Stomach (tissue), 9 donors: ENCODE data around the gene CHD8. TPM values are rescaled to one million over a fixed set of nuclear protein-coding genes. Genes with fewer than 3 reads are reported as not detected.

Source experiments
- DNase-seq, 2 donors: peaks; one replicate each; pipeline versions ENCODE4 v3.0.0 to v3.0.0-alpha.2; 2013 to 2019
- H3K27ac ChIP-seq, 5 donors: fragments of 200-600 bp in 4 of 5; sonication (generic) in 4 of 5; one replicate each; pipeline ENCODE4 v1.5.1; 2013 to 2019; ENCODE audit warnings: mild to moderate bottlenecking in 1 of 5, moderate library complexity in 1 of 5
- H3K27me3 ChIP-seq, 3 donors: fragments of 200-600 bp; sonication (generic); one replicate each; pipeline ENCODE4 v1.5.1; 2017 to 2019; ENCODE audit warnings: mixed run types in 1 of 3
- H3K36me3 ChIP-seq, 4 donors: fragments of 200-600 bp; sonication (generic); 1 replicate in 3 of 4; 2 replicates in 1 of 4; pipeline ENCODE4 v1.5.1; 2016 to 2019
- H3K4me1 ChIP-seq, 4 donors: fragments of 200-600 bp; sonication (generic); one replicate each; pipeline ENCODE4 v1.5.1; 2016 to 2019
- H3K4me3 ChIP-seq, 4 donors: fragments of 200-600 bp; sonication (generic) in 3 of 4; one replicate each; pipeline ENCODE4 v1.5.1; 2016 to 2019; ENCODE audit warnings: mild to moderate bottlenecking in 1 of 4
- H3K9me3 ChIP-seq, 4 donors: fragments of 200-600 bp; sonication (generic); one replicate each; pipeline ENCODE4 v1.5.1; 2016 to 2019
- CTCF ChIP-seq, 7 experiments: fragments of 450-650 bp in 4 of 7; fragments of 200-600 bp in 3 of 7; sonication (generic) in 3 of 7; IDR thresholded peaks; one replicate each; pipeline ENCODE4 v1.5.1; 2016 to 2019; ENCODE audit warnings: antibody characterized with exemption in 7 of 7, control low read depth in 2 of 7, mild to moderate bottlenecking in 1 of 7
- EP300 ChIP-seq: sonication (generic); formaldehyde crosslinking; IDR thresholded peaks from one replicate; pipeline ENCODE4 v1.6.1; 2017; ENCODE audit warnings: antibody characterized with exemption
- POLR2A ChIP-seq, 4 donors: fragments of 450-650 bp; IDR thresholded peaks; one replicate each; pipeline ENCODE4 v1.6.1; 2016; ENCODE audit warnings: antibody characterized with exemption in 4 of 4, control low read depth in 2 of 4, mild to moderate bottlenecking in 1 of 4, moderate library complexity in 1 of 4
- POLR2AphosphoS5 ChIP-seq, 3 donors: sonication (generic); formaldehyde crosslinking; IDR thresholded peaks; one replicate each; pipeline ENCODE4 v1.6.1; 2016; ENCODE audit warnings: antibody characterized with exemption in 3 of 3
- WGBS, 5 donors: extraction: QIAGEN DNeasy Blood & Tissue Kit in 3 of 5; methylation state at CpG; one replicate each; pipeline versions ENCODE4 v1.1.5 to v1.1.7; 2013 to 2018; 5-methylcytosine and 5-hydroxymethylcytosine counted together
- intact Hi-C: fragments of 100-400 bp; cut with DNase I; formaldehyde crosslinking; loops from one replicate; pipeline ENCODE4 v1.15.1; 2023; ENCODE audit warnings: low total_unique reads
- polyA plus RNA-seq, 3 donors: library from polyadenylated mRNA; stranded (reverse); fragments of 200-250 nt; gene quantifications; one replicate each; pipeline ENCODE4 v1.2.3, GENCODE V29; 2013
- total RNA-seq, 5 donors: library from RNA; depleted of rRNA; stranded (reverse); fragments of >200 nt; gene quantifications; one replicate each; pipeline versions ENCODE4 v1.1.0 to v1.2.3, GENCODE V29; 2014 to 2016
- donor health status: healthy with polysubstance abuse.
- donor health status: Bipolar disorder and iron deficiency.
- donor health status: healthy.

Gene CHD8
- total and polyA plus RNA-seq, 8 donors = 13.6 to 117 (median 42.8) TPM

GRCh38 chr14:21428930-21429329 is 27.0 kb downstream of the CHD8 start:
- H3K9me3 ChIP-seq = no peaks in the 10 kb centered on the region
- peak in 1 of 2 donors; percentile 76 for DNase-seq
- no peak for TF ChIP-seq EP300
- TF ChIP-seq POLR2A (IDR thresholded peaks at IDR 0.05) = no peak
- no peak for TF ChIP-seq POLR2AphosphoS5 (IDR thresholded peaks at IDR 0.05)
- TF ChIP-seq CTCF (IDR thresholded peaks at IDR 0.05) = no peak
- H3K36me3 ChIP-seq = peaks cover 53 to 81% (median 78%) of the 10 kb centered on the region in 4 donors
- H3K4me3 ChIP-seq = no peak overlapping the region
- WGBS, 5 donors = 58 to 76% (median 70%) methylated on average over 4 of the region's 4 CpGs
- no peak overlapping the region for H3K27ac ChIP-seq
- intact Hi-C loops = no loop called here
- peaks cover 0 to 9% (median 3%) of the 10 kb centered on the region in 4 donors for H3K4me1 ChIP-seq
- H3K27me3 ChIP-seq = no peaks in the 10 kb centered on the region

GRCh38 chr14:21426692-21427091 is 29.2 kb downstream of the CHD8 start:
- 89 to 100% (median 95%) methylated on average over 1 of the region's 1 CpG for WGBS, 5 donors
- H3K36me3 ChIP-seq = peaks cover 73 to 100% (median 99%) of the 10 kb centered on the region in 4 donors
- no peak overlapping the region for H3K27ac ChIP-seq

GRCh38 chr14:21419528-21419927 is 36.4 kb downstream of the CHD8 start:
- intact Hi-C loops = no loop called here
- no peaks in the 10 kb centered on the region for H3K27me3 ChIP-seq
- H3K4me3 ChIP-seq = no peak overlapping the region
- WGBS, 5 donors = 86 to 95% (median 91%) methylated on average over 4 to 5 of the region's 5 CpGs
- H3K9me3 ChIP-seq = no peaks in the 10 kb centered on the region
- TF ChIP-seq EP300 = no peak
- no peak for TF ChIP-seq POLR2A (IDR thresholded peaks at IDR 0.05)
- TF ChIP-seq POLR2AphosphoS5 (IDR thresholded peaks at IDR 0.05) = no peak
- TF ChIP-seq CTCF (IDR thresholded peaks at IDR 0.05) = no peak
- H3K27ac ChIP-seq = no peak overlapping the region
- peaks cover 59 to 100% (median 97%) of the 10 kb centered on the region in 4 donors for H3K36me3 ChIP-seq
- no peak for DNase-seq
- H3K4me1 ChIP-seq = no peaks in the 10 kb centered on the region

More at GRCh38 chr14:21426692-21427091, 29.2 kb downstream of the CHD8 start:
- TF ChIP-seq POLR2A (IDR thresholded peaks at IDR 0.05) = no peak
- TF ChIP-seq POLR2AphosphoS5 (IDR thresholded peaks at IDR 0.05) = no peak
- no peak for TF ChIP-seq EP300
- TF ChIP-seq CTCF (IDR thresholded peaks at IDR 0.05) = no peak
- Histone ChIP-seq H3K4me1 (peaks cover 0 to 9% (median 3%) of the 10 kb centered on the region in 4 donors), H3K27me3 (no peaks in the 10 kb centered on the region), H3K4me3 (no peak overlapping the region), H3K9me3 (no peaks in the 10 kb centered on the region)
- intact Hi-C loops = no loop called here
- DNase-seq = no peak

GRCh38 chr14:21415329-21415728 is 40.6 kb downstream of the CHD8 start:
- 94 to 96% (median 95%) methylated on average over 4 of the region's 4 CpGs for WGBS, 5 donors
- intact Hi-C loops = no loop called here
- Histone ChIP-seq H3K27me3 (no peaks in the 10 kb centered on the region), H3K4me1 (no peaks in the 10 kb centered on the region), H3K36me3 (peaks cover 73 to 100% (median 97%) of the 10 kb centered on the region in 4 donors), H3K4me3 (no peak overlapping the region), H3K27ac (no peak overlapping the region), H3K9me3 (no peaks in the 10 kb centered on the region)
- DNase-seq = no peak
- no peak for TF ChIP-seq EP300
- no peak for TF ChIP-seq CTCF (IDR thresholded peaks at IDR 0.05)
- TF ChIP-seq POLR2A (IDR thresholded peaks at IDR 0.05) = no peak
- no peak for TF ChIP-seq POLR2AphosphoS5 (IDR thresholded peaks at IDR 0.05)
